ENCODE measurements around the gene PTPRN2.

The PTPRN2 gene

GRCh38 chr7:157646551-157646950 lies 941.1 kb downstream of the PTPRN2 start:
- TF ChIP-seq CTCF (IDR thresholded peaks at IDR 0.05; ENCODE audit: borderline replicate concordance, insufficient read depth, low read depth, low read length) = no peak

GRCh38 chr7:157645539-157645938 lies 942.1 kb downstream of the PTPRN2 start:
- H3K4me3 ChIP-seq (ENCODE audit: low read depth, low read length) = no peak overlapping the region
- TF ChIP-seq CTCF (IDR thresholded peaks at IDR 0.05; ENCODE audit: borderline replicate concordance, insufficient read depth, low read depth, low read length) = no peak

More at GRCh38 chr7:157646551-157646950, 941.1 kb downstream of the PTPRN2 start:
- H3K4me3 ChIP-seq (ENCODE audit: low read depth, low read length) = no peak overlapping the region

- TF ChIP-seq CTCF (IDR thresholded peaks at IDR 0.05; ENCODE audit: borderline replicate concordance, insufficient read depth, low read depth, low read length) = no peak
- H3K4me3 ChIP-seq (ENCODE audit: low read depth, low read length) = no peak overlapping the region
Observed at GRCh38 chr7:157644946-157645345, 942.7 kb downstream of the PTPRN2 start.

GRCh38 chr7:157643525-157643970 lies 944.1 kb downstream of the PTPRN2 start:
- no peak overlapping the region for H3K4me3 ChIP-seq (ENCODE audit: low read depth, low read length)
- TF ChIP-seq CTCF (IDR thresholded peaks at IDR 0.05; ENCODE audit: borderline replicate concordance, insufficient read depth, low read depth, low read length) = no peak

GRCh38 chr7:157641866-157642265 lies 945.8 kb downstream of the PTPRN2 start:
- no peak for TF ChIP-seq CTCF (IDR thresholded peaks at IDR 0.05; ENCODE audit: borderline replicate concordance, insufficient read depth, low read depth, low read length)
- no peak overlapping the region for H3K4me3 ChIP-seq (ENCODE audit: low read depth, low read length)

- TF ChIP-seq CTCF (IDR thresholded peaks at IDR 0.05; ENCODE audit: borderline replicate concordance, insufficient read depth, low read depth, low read length) = no peak
Observed at GRCh38 chr7:157640144-157640543, 947.5 kb downstream of the PTPRN2 start.

GRCh38 chr7:157638563-157638962 lies 949.1 kb downstream of the PTPRN2 start:
- TF ChIP-seq CTCF (IDR thresholded peaks at IDR 0.05; ENCODE audit: borderline replicate concordance, insufficient read depth, low read depth, low read length) = no peak
- H3K4me3 ChIP-seq (ENCODE audit: low read depth, low read length) = no peak overlapping the region

More at GRCh38 chr7:157640144-157640543, 947.5 kb downstream of the PTPRN2 start:
- no peak overlapping the region for H3K4me3 ChIP-seq (ENCODE audit: low read depth, low read length)
